ENCODE measurements around the gene ABCG5.

ABCG5 gene

GRCh38 chr2:43838560-43839267 lies at the start of gene ABCG5, which contains the start of gene ABCG8:
ABCG5 (minus strand) TSS chr2:43838839; CDS start chr2:43838679, 160 bp downstream.
ABCG8 (plus strand) TSS chr2:43838971; CDS start chr2:43839054, 83 bp downstream.
- DNase-seq (ENCODE audit: low read depth, low spot score) = no peak

- no peak for DNase-seq (ENCODE audit: low read depth, low spot score)
Observed at GRCh38 chr2:43887176-43887575, 48.5 kb upstream of the ABCG5 start.

GRCh38 chr2:43885132-43885632 lies 46.5 kb upstream of the ABCG5 start:
- DNase-seq (ENCODE audit: low read depth, low spot score) = no peak

DNA sequence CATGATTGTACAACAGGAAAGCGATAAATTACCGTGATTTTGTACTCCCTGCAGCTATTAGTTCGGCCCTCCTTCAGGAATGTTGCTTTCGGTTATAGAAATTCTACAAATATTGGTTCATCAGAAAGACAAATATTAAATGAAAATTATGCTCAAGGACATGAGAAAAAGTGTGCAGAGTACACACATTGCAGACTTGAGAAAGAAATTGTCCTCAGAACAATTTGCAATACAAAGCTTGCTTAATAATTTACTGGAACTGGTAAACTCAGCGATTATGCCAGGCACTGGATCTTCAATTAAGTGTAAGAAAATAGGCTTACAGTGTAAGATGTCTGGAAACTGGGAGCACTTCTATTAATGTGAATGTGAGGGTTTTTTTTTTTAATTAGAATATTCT lies 46.0 kb upstream of the ABCG5 start:
- DNase-seq (ENCODE audit: low read depth, low spot score) = no peak

DNA sequence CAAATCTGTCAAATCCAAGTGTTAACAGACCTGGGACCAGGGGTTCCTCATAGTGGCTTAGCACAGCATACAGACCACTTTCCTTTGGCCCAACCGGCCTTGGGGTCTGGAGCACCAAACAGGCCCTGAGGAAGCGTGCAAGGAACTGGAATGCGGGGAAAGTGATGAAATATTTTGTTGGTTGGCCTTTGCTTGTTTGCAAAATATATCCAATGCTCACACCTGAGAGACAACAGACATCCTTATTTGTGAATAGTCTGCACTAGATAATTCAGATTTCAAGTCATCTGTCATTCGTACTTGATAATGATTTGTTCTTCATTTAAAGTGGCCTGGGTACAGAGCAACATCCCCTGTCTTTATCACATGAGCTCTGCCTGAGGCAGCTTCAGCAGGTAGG lies 43.7 kb upstream of the ABCG5 start:
- DNase-seq (ENCODE audit: low read depth, low spot score) = peak; percentile 52

DNA sequence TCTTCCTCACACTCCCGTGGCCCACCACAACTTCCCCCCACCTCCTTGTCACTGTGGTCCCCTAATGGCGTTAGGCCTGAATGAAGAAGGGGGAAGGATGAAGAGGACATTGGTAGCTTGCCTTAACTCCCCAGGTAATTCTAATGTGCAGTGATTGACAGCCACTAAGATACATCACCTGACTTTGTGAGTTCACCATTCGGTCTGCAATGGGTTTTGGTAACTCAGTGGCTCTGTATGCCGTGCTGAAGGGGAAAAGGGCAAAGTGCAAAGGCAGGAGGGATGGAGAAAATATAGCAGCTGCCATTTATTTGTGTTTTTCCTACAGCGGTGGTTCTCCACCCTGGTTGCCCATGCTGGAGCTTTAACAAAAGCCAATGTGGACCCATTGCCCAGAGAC lies 42.3 kb upstream of the ABCG5 start:
- no peak for DNase-seq (ENCODE audit: low read depth, low spot score)

DNA sequence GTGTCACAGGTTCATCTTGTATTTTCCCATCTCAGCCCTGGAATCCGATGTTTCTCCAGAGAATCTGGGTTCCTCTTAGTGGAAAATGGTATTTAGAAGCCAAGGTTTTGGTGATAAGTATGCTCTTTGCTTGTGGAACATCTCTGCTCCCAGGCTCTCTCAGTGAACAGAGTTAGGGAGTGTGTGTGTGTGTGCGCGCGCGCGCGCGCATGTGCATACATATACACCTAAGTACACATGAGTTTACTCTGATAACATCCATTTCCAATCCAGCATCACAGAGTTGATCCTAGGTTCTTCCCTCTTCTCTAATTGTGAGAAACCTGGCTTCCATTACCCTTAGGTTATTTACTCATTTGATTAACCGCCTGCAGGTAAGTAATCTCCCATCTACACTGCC lies 41.8 kb upstream of the ABCG5 start:
- no peak for DNase-seq (ENCODE audit: low read depth, low spot score)

GRCh38 chr2:43879261-43879660 lies 40.6 kb upstream of the ABCG5 start:
- DNase-seq (ENCODE audit: low read depth, low spot score) = no peak

GRCh38 chr2:43877782-43878464 lies 39.3 kb upstream of the ABCG5 start:
- DNase-seq (ENCODE audit: low read depth, low spot score) = peak; percentile 84

DNA sequence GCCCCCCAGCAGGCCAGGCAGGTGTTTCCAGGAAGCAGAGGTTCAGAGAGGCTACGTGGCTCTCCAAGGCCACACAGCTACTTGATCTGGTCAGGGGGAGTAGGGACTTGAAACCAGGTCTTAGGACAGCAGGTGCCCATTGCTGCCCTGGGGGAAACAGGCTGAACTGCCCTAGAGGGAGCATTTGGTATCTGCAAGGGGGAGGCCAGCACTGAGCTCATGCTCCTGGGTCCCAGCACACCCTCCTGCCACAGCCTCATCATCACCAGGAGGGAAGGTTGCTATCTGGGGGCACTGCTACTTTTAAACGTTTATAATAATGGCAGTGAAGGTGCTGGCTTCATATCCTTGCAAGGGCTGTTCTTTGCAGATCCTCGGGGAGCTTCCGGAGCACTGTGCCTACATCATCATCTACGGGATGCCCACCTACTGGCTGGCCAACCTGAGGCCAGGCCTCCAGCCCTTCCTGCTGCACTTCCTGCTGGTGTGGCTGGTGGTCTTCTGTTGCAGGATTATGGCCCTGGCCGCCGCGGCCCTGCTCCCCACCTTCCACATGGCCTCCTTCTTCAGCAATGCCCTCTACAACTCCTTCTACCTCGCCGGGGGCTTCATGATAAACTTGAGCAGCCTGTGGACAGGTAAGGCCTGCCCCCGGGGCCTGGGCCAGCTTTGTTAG lies 36.3 kb upstream of the ABCG5 start:
- DNase-seq (ENCODE audit: low read depth, low spot score) = no peak

DNA sequence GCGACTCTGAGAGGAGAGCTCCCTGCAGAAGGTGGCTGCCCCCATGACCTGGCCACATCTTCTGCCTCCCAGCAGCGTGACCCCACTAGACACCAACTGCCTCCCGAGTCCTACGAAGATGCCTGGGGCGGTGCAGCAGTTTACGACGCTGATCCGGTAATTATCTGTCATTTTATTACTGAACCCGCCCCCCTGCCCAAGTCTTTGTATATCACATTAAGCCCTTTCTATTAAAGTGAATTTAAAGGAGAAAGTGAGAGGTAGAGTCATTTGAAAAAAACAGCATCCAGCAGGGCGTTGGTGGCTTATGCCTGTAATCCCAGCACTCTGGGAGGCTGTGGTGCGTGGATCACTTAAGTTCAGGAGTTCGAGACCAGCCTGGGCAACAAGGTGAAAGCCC lies 33.5 kb upstream of the ABCG5 start:
- DNase-seq (ENCODE audit: low read depth, low spot score) = no peak

DNA sequence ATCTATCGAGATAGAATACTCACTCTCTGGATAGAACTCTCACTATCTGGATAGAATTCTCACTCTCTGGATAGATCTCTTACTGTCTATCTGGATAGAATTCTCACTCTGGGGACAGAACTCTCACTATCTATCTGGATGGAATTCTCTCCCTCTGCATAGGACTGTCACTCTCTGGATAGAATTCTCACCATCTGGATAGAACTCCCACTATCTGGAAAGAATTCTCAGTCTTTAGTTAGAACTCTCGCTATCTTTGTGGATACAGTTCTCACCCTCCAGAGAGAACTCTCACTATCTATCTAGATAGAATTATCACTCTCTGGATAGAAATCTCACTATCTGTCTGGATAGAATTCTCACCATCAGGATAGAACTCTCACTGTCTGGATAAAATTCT lies 16.7 kb upstream of the ABCG5 start:
- no peak for DNase-seq (ENCODE audit: low read depth, low spot score)

- DNase-seq (ENCODE audit: low read depth, low spot score) = no peak
Observed at GRCh38 chr2:43854671-43855070, 16.0 kb upstream of the ABCG5 start.

DNA sequence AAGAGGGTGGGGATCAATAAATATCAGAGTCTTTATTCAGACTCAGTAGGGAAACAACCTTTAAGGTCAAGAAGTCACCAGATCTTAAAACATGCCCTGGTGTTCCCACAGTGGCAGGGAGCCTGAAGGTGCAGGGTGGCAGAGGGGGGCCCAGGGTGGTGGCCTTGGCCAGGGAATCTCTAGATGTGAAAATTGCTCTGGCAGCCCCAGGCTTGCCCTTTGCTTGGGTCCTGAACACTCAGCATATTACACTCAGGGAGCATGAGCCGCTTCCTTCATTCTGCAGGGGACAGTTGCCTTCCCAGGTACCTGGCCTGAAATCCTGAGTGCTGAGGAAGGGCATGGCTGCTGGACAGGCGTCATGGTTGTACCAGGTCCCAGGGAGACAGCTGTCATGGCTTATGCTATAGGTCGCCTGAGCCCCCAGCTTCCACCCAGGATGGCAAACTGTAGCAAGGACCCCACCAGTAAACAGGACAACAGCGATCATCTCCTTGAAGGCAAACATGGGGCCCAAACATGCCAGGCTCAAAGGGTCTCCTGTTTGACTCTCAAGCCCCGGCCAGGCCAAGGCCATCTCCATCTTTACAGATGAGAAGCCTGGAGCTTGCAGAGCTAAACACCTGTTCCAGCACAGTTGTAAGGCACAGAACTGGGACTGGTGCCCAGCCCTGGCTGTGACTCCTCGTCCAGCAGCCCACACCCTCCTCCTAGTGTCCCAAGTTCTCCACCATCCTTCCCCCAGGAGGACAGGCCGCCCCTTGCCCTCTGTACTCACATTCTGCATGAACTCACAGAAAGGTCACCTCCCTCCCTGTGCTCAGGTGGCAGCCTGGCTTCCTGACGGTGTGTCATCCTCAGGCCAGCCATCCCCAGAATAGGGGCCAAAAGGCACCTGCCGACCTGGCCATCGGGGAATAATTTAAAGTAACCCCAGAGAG lies 14.8 kb upstream of the ABCG5 start:
- no peak for DNase-seq (ENCODE audit: low read depth, low spot score)

DNA sequence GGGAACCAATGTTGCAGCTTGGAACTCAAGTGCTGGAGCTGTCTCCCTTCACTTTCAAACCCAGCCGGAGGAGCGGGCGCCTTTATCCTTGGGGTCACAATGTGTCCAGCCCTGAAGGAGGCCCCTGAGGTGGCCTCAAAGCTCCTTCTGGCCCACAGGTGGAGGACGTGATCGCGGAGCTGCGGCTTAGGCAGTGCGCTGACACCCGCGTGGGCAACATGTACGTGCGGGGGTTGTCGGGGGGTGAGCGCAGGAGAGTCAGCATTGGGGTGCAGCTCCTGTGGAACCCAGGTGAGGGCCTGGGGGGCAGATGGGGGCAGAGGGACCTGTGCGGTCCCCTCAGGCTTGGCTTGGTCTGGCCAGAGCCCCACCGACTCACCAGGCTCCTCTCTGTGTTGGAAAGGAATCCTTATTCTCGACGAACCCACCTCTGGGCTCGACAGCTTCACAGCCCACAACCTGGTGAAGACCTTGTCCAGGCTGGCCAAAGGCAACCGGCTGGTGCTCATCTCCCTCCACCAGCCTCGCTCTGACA lies 13.6 kb upstream of the ABCG5 start:
- no peak for DNase-seq (ENCODE audit: low read depth, low spot score)

- no peak for DNase-seq (ENCODE audit: low read depth, low spot score)
Observed at GRCh38 chr2:43851011-43851980, 12.7 kb upstream of the ABCG5 start.

- DNase-seq (ENCODE audit: low read depth, low spot score) = no peak
Observed at GRCh38 chr2:43848214-43848613, 9.6 kb upstream of the ABCG5 start.

- no peak for DNase-seq (ENCODE audit: low read depth, low spot score)
Observed at GRCh38 chr2:43846140-43846793, 7.6 kb upstream of the ABCG5 start.

- DNase-seq (ENCODE audit: low read depth, low spot score) = no peak
Observed at GRCh38 chr2:43845181-43845580, 6.5 kb upstream of the ABCG5 start.

GRCh38 chr2:43842866-43843226 lies 4.2 kb upstream of the ABCG5 start:
- DNase-seq (ENCODE audit: low read depth, low spot score) = no peak

All from ELF-1 (cell line).